ENCODE measurements around the gene ABCC3. TPM values are rescaled to one million over a fixed set of nuclear protein-coding genes. Genes with fewer than 3 reads are reported as not detected.
"Not testable (repeated sequence)": the region's sequence is repeated elsewhere in the genome, so short reads cannot be mapped to it uniquely, and the experiment has no call there.

ABCC3 gene
- total and polyA plus RNA-seq, 8 donors, result 47.2 to 209 (median 99.7) TPM

DNA sequence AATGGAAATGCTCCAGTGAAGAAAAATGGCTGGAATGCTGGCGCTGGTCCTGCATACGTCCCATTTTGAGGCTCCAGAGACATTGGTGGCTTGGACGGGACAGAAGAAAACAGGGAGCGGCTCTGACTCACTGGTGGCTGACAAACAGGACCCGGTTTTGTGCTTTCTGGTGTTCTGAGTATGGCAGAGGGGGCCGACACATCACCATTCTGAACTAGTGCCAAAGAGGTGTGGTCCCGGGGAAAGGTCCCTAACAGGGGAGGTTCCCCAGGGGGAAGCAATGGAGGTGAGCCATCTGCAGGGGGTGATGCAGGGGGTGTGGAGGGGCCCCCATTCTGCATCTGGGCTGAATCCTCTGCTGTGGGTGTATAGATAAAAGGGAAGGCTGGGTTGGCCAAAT, 64.7 kb downstream of the ABCC3 start:
- no peak for DNase-seq
- Histone ChIP-seq H3K36me3 (peaks cover 5 to 50% (median 13%) of the 10 kb centered on the region in 3 donors), H3K4me3 (no peak overlapping the region), H3K9me3 (no peaks in the 10 kb centered on the region), H3K27me3 (no peaks in the 10 kb centered on the region), H3K4me1 (peaks cover 10 to 30% (median 29%) of the 10 kb centered on the region in 3 donors), H3K27ac (no peak overlapping the region)
- intact Hi-C loops (cut with DNase I), result loop anchor here in 2 of 3 donors (5.0 kb wide), 2 partner anchors 152 to 217 kb away; partner anchors contain the start of gene SPATA20 (in 1 of the 2)
- TF ChIP-seq, protein P1, sequence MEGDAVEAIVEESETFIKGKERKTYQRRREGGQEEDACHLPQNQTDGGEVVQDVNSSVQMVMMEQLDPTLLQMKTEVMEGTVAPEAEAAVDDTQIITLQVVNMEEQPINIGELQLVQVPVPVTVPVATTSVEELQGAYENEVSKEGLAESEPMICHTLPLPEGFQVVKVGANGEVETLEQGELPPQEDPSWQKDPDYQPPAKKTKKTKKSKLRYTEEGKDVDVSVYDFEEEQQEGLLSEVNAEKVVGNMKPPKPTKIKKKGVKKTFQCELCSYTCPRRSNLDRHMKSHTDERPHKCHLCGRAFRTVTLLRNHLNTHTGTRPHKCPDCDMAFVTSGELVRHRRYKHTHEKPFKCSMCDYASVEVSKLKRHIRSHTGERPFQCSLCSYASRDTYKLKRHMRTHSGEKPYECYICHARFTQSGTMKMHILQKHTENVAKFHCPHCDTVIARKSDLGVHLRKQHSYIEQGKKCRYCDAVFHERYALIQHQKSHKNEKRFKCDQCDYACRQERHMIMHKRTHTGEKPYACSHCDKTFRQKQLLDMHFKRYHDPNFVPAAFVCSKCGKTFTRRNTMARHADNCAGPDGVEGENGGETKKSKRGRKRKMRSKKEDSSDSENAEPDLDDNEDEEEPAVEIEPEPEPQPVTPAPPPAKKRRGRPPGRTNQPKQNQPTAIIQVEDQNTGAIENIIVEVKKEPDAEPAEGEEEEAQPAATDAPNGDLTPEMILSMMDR (IDR thresholded peaks at IDR 0.05), result no peak
- no peak for ATAC-seq
- FAIRE-seq, result no peak
- 85 to 91% methylated on average over 7 of the region's 7 CpGs for WGBS, 2 donors

GRCh38 chr17:50703162-50703561, 68.5 kb downstream of the ABCC3 start:
- no peaks in the 10 kb centered on the region for H3K27me3 ChIP-seq
- TF ChIP-seq, protein P1 (IDR thresholded peaks at IDR 0.05), result no peak
- H3K36me3 ChIP-seq, result peaks cover 0 to 22% (median 5%) of the 10 kb centered on the region in 3 donors
- 53 to 66% methylated on average over 3 of the region's 3 CpGs for WGBS, 2 donors
- intact Hi-C loops (cut with DNase I), result no loop called here
- no peaks in the 10 kb centered on the region for H3K9me3 ChIP-seq
- H3K4me3 ChIP-seq, result no peak overlapping the region
- no peak for DNase-seq
- H3K4me1 ChIP-seq, result peaks cover 3 to 22% (median 13%) of the 10 kb centered on the region in 3 donors
- FAIRE-seq, result no peak
- peak overlapping the region in 1 of 4 donors; percentile 35 for H3K27ac ChIP-seq
- no peak for ATAC-seq

GRCh38 chr17:50707289-50708049, 72.8 kb downstream of the ABCC3 start, which contains the start of gene ANKRD40:
TSS of gene ANKRD40 (minus strand) at chr17:50707914. CDS start at chr17:50707654, 260 bp downstream.
- H3K27ac ChIP-seq, result peak within 1 kb of the TSS; percentile 72 to 98 (median 92)
- no peak for FAIRE-seq
- peak; percentile 85 to 90 (median 89) for ATAC-seq
- H3K4me1 ChIP-seq, result peaks cover 15 to 38% (median 24%) of the 10 kb centered on the region in 3 donors
- H3K36me3 ChIP-seq, result no peaks in the 10 kb centered on the region
- no peaks in the 10 kb centered on the region for H3K9me3 ChIP-seq
- no peaks in the 10 kb centered on the region for H3K27me3 ChIP-seq
- 0% methylated on average over 58 to 74 of the region's 74 CpGs for WGBS, 2 donors
- peak; percentile 87 to 96 (median 91) for DNase-seq
- intact Hi-C loops (cut with DNase I), result no loop called here
- H3K4me3 ChIP-seq, result peak within 1 kb of the TSS; percentile 59 to 64 (median 61)
- TF ChIP-seq, protein P1 (IDR thresholded peaks at IDR 0.05), result no peak

- H3K9me3 ChIP-seq, result no peaks in the 10 kb centered on the region
- H3K36me3 ChIP-seq, result no peaks in the 10 kb centered on the region
- no peak for FAIRE-seq
- peak; percentile 4 to 43 (median 13) for ATAC-seq
- H3K4me3 ChIP-seq, result peak overlapping the region; percentile 59 to 64 (median 61)
- WGBS, 2 donors, result 5 to 6% methylated on average over 6 of the region's 6 CpGs
- H3K27me3 ChIP-seq, result no peaks in the 10 kb centered on the region
- DNase-seq, result no peak
- peak overlapping the region; percentile 72 to 98 (median 92) for H3K27ac ChIP-seq
- intact Hi-C loops (cut with DNase I), result no loop called here
- TF ChIP-seq, protein P1 (IDR thresholded peaks at IDR 0.05), result no peak
- peaks cover 15 to 36% (median 18%) of the 10 kb centered on the region in 3 donors for H3K4me1 ChIP-seq
Observed at GRCh38 chr17:50708050-50709000, 73.6 kb downstream of the ABCC3 start.

DNA sequence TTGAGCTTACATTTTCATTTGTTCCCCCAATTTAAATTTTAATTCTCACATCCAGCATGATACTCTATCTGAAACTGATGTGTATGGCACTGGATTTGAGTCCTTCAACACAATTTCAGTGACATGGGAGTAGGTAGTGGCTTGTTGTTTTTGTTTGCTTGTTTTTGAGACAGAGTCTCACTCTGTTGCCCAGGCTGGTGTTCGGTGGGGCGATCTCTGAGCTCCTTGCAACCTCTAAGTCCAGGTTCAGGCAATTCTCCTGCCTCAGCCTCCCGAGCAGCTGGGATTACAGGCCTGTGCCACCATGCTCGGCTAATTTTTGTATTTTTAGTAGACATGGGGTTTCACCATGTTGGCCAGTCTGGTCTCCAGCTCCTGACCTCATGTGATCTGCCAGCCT, 74.4 kb downstream of the ABCC3 start:
- FAIRE-seq; DNase-seq; H3K36me3 ChIP-seq; ATAC-seq; H3K27me3 ChIP-seq; intact Hi-C loops (cut with DNase I); H3K9me3 ChIP-seq: not testable (repeated sequence)
- H3K4me3 ChIP-seq, result peak overlapping the region in 3 of 4 donors; percentile 61 to 64 (median 61)
- peak overlapping the region; percentile 72 to 98 (median 92) for H3K27ac ChIP-seq
- WGBS, 2 donors, result 86 to 95% methylated on average over 4 of the region's 4 CpGs
- peaks cover 12 to 29% (median 15%) of the 10 kb centered on the region in 3 donors for H3K4me1 ChIP-seq
